SK-N-SH treated with all-trans-retinoic acid at 6 μM for 48 hours (cell line): ENCODE data around the gene TFEB.

Experiments used
- ATAC-seq: fragments of 200-7000 bp; cut with Tn5 transposase; 3 replicates; pipeline ENCODE4 v1.9.1; 2020; ENCODE audit warnings: mild to moderate bottlenecking, moderate library complexity
- ARNTL ChIP-seq: fragments of 450-650 bp; formaldehyde crosslinking; IDR thresholded peaks from 2 replicates; pipeline ENCODE4 v1.5.0; 2020; ENCODE audit warnings: low read depth, mild to moderate bottlenecking, moderate library complexity, borderline replicate concordance
- BACH2 ChIP-seq: fragments of 250-450 bp; sonication (Bioruptor Pico); IDR thresholded peaks from 2 replicates; pipeline ENCODE4 v1.9.0; 2021; ENCODE audit warnings: mild to moderate bottlenecking, borderline replicate concordance
- CREB5 ChIP-seq: fragments of 250-450 bp; sonication (Bioruptor Pico); IDR thresholded peaks from 2 replicates; pipeline ENCODE4 v1.5.1; 2020; ENCODE audit warnings: low read depth, mild to moderate bottlenecking, moderate library complexity
- CSDC2 ChIP-seq: fragments of 250-450 bp; sonication (Bioruptor Pico); IDR thresholded peaks from 2 replicates; pipeline ENCODE4 v1.5.0; 2020; ENCODE audit warnings: mild to moderate bottlenecking, moderate library complexity
- CSRNP3 ChIP-seq: fragments of 250-450 bp; sonication (Bioruptor Pico); IDR thresholded peaks from 2 replicates; pipeline ENCODE4 v1.5.1; 2021; ENCODE audit warnings: mild to moderate bottlenecking, moderate library complexity
- ESRRG ChIP-seq: fragments of 250-450 bp; sonication (Bioruptor Pico); IDR thresholded peaks from 2 replicates; pipeline ENCODE4 v1.6.1; 2021; ENCODE audit warnings: mild to moderate bottlenecking
- GLIS3 ChIP-seq: fragments of 250-450 bp; sonication (Bioruptor Pico); IDR thresholded peaks from 2 replicates; pipeline ENCODE4 v1.5.0; 2020; ENCODE audit warnings: mild to moderate bottlenecking, moderate library complexity
- ISL1 ChIP-seq: fragments of 250-450 bp; sonication (Bioruptor Pico); IDR thresholded peaks from 2 replicates; pipeline ENCODE4 v2.1.2; 2022; ENCODE audit warnings: mild to moderate bottlenecking, moderate library complexity
- PATZ1 ChIP-seq: fragments of 250-450 bp; sonication (Bioruptor Pico); IDR thresholded peaks from 2 replicates; pipeline ENCODE4 v1.8.0; 2020; ENCODE audit warnings: mild to moderate bottlenecking, moderate library complexity, borderline replicate concordance
- SNAI2 ChIP-seq: fragments of 250-450 bp; sonication (Bioruptor Pico); IDR thresholded peaks from 2 replicates; pipeline ENCODE4 v1.5.0; 2020; ENCODE audit warnings: mild to moderate bottlenecking, moderate library complexity
- TSHZ2 ChIP-seq: fragments of 250-450 bp; sonication (Bioruptor Pico); IDR thresholded peaks from 2 replicates; pipeline ENCODE4 v1.5.0; 2020; ENCODE audit warnings: mild to moderate bottlenecking, moderate library complexity
- ZFP3 ChIP-seq: fragments of 250-450 bp; sonication (Bioruptor Pico); IDR thresholded peaks from 2 replicates; pipeline ENCODE4 v1.5.0; 2020; ENCODE audit warnings: mild to moderate bottlenecking, moderate library complexity
- ZFP30 ChIP-seq: fragments of 450-650 bp; formaldehyde crosslinking; IDR thresholded peaks from 2 replicates; pipeline ENCODE4 v1.5.0; 2022; ENCODE audit warnings: mild to moderate bottlenecking, moderate library complexity
- ZNF565 ChIP-seq: fragments of 450-650 bp; formaldehyde crosslinking; conservative IDR thresholded peaks from 2 replicates; pipeline ENCODE4 v1.5.0; 2020; ENCODE audit warnings: low read depth, mild to moderate bottlenecking, moderate library complexity
- ZNF70 ChIP-seq: fragments of 450-650 bp; formaldehyde crosslinking; IDR thresholded peaks from 2 replicates; pipeline ENCODE4 v1.5.0; 2020; ENCODE audit warnings: mild to moderate bottlenecking, moderate library complexity
- ZNF8 ChIP-seq: fragments of 450-650 bp; formaldehyde crosslinking; IDR thresholded peaks from 2 replicates; pipeline ENCODE4 v1.5.0; 2020; ENCODE audit warnings: mild to moderate bottlenecking, moderate library complexity

The TFEB gene

GRCh38 chr6:41759905-41760579, 24.6 kb upstream of the TFEB start:
- ATAC-seq: no peak
- TF ChIP-seq CREB5 (CRISPR knock-in tag) (no peak), ESRRG (CRISPR knock-in tag) (no peak), ZFP3 (CRISPR knock-in tag) (no peak), ZNF565 (CRISPR knock-in tag) (no peak), CSRNP3 (CRISPR knock-in tag) (no peak), ARNTL (CRISPR knock-in tag) (no peak), SNAI2 (no peak), ISL1 (CRISPR knock-in tag) (no peak), ZNF8 (no peak), TSHZ2 (CRISPR knock-in tag) (no peak)

- TF ChIP-seq ZNF8 (no peak), PATZ1 (no peak), CSDC2 (CRISPR knock-in tag) (no peak), BACH2 (CRISPR knock-in tag) (no peak), TSHZ2 (CRISPR knock-in tag) (no peak), ARNTL (CRISPR knock-in tag) (no peak), ZNF70 (CRISPR knock-in tag) (no peak), ISL1 (CRISPR knock-in tag) (no peak), ZFP30 (CRISPR knock-in tag) (no peak), CSRNP3 (CRISPR knock-in tag) (no peak), GLIS3 (CRISPR knock-in tag) (no peak)
- TF ChIP-seq, all 23 proteins: peak for 0
- no peak for ATAC-seq
Observed at GRCh38 chr6:41759106-41759904, 23.9 kb upstream of the TFEB start.
